ENCODE measurements around the gene SP140L.

GRCh38 chr2:230296917-230297316 is 30.1 kb upstream of the SP140L start:
- TF ChIP-seq MAX (IDR thresholded peaks at IDR 0.05; ENCODE audit: low read depth) (no peak), CTCF (IDR thresholded peaks at IDR 0.05) (no peak), EZH2phosphoT487 (IDR thresholded peaks at IDR 0.05; ENCODE audit: borderline replicate concordance, low read depth) (no peak), MXI1 (IDR thresholded peaks at IDR 0.05; ENCODE audit: low read depth, low read length) (no peak), SMC3 (IDR thresholded peaks at IDR 0.05; ENCODE audit: low read depth, low read length) (no peak)

All from SK-N-SH (cell line).